DOHH2 (cell line): ENCODE data around the gene PBOV1.

Source experiments
- EZH2phosphoT487 ChIP-seq: fragments of 200-600 bp; sonication (generic); IDR thresholded peaks from 2 replicates; pipeline ENCODE4 v1.6.1; 2017; ENCODE audit warnings: borderline replicate concordance, mild to moderate bottlenecking, antibody characterized with exemption, low read length, moderate library complexity, mixed read lengths
- TF ChIP-seq, protein P1 (sequence below): fragments of 200-600 bp; sonication (generic); IDR thresholded peaks from one replicate; pipeline ENCODE4 v1.5.1; 2014; ENCODE audit warnings: antibody characterized with exemption, mild to moderate bottlenecking, low read depth, low read length; ENCODE audit not compliant: poor library complexity, severe bottlenecking

- TF ChIP-seq, protein P1, sequence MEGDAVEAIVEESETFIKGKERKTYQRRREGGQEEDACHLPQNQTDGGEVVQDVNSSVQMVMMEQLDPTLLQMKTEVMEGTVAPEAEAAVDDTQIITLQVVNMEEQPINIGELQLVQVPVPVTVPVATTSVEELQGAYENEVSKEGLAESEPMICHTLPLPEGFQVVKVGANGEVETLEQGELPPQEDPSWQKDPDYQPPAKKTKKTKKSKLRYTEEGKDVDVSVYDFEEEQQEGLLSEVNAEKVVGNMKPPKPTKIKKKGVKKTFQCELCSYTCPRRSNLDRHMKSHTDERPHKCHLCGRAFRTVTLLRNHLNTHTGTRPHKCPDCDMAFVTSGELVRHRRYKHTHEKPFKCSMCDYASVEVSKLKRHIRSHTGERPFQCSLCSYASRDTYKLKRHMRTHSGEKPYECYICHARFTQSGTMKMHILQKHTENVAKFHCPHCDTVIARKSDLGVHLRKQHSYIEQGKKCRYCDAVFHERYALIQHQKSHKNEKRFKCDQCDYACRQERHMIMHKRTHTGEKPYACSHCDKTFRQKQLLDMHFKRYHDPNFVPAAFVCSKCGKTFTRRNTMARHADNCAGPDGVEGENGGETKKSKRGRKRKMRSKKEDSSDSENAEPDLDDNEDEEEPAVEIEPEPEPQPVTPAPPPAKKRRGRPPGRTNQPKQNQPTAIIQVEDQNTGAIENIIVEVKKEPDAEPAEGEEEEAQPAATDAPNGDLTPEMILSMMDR = no peak
- no peak for TF ChIP-seq EZH2phosphoT487
Measured at GRCh38 chr6:138250513-138251247, 32.4 kb upstream of the PBOV1 start.
